ENCODE measurements around the gene SNAI1. TPM values are rescaled to one million over a fixed set of nuclear protein-coding genes. Genes with fewer than 3 reads are reported as not detected.

SNAI1 gene
- total RNA-seq, 2 donors from 2014 or later = 2.2 to 3.3 TPM

DNA sequence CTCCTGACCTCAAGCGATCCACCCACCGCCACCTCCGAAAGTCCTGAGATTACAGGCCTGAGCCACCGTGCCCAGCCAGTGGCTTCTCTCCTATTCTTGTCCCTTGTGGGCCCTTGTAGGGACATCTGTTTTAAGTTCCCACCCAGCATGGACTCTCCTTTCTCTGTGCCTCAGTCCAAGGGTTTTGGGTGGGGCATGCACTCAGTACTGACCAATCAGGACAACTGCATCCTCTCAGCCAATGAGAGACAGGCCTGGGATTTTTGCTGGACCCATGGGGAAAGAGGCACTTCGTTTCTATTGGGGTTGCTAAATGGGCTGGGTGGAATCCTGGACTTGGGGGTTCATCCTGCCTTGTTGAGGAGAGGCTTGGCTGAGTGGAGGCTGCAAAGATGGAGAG lies 34.4 kb downstream of the SNAI1 start:
- Mint-ChIP-seq H3K4me3 (no peak overlapping the region), H3K27ac (no peak overlapping the region), H3K27me3 (peaks cover 19% of the 10 kb centered on the region), H3K36me3 (ENCODE audit: low read depth) (peaks cover 4% of the 10 kb centered on the region), H3K4me1 (peaks cover 8% of the 10 kb centered on the region)
- no peaks in the 10 kb centered on the region for H3K9me3 ChIP-seq (ENCODE audit: control insufficient read depth, low read length, poor library complexity, severe bottlenecking)
- DNase-seq = no peak
- ATAC-seq = no peak

GRCh38 chr20:50017576-50018248 lies 34.9 kb downstream of the SNAI1 start:
- Mint-ChIP-seq H3K4me3 (no peak overlapping the region), H3K27ac (no peak overlapping the region), H3K4me1 (peaks cover 5% of the 10 kb centered on the region), H3K36me3 (ENCODE audit: low read depth) (peaks cover 4% of the 10 kb centered on the region), H3K27me3 (peaks cover 19% of the 10 kb centered on the region)
- no peaks in the 10 kb centered on the region for H3K9me3 ChIP-seq (ENCODE audit: control insufficient read depth, low read length, poor library complexity, severe bottlenecking)
- no peak for ATAC-seq
- no peak for DNase-seq

- no peak overlapping the region for H3K27ac Mint-ChIP-seq
- peaks cover 25% of the 10 kb centered on the region for H3K27me3 Mint-ChIP-seq
- no peaks in the 10 kb centered on the region for H3K9me3 ChIP-seq (ENCODE audit: control insufficient read depth, low read length, poor library complexity, severe bottlenecking)
- peaks cover 3% of the 10 kb centered on the region for H3K36me3 Mint-ChIP-seq (ENCODE audit: low read depth)
- ATAC-seq = no peak
- no peak overlapping the region for H3K4me3 Mint-ChIP-seq
- DNase-seq = no peak
- peaks cover 2% of the 10 kb centered on the region for H3K4me1 Mint-ChIP-seq
These were observed 36.9 kb downstream of the SNAI1 start for GRCh38 chr20:50019466-50020256.

DNA sequence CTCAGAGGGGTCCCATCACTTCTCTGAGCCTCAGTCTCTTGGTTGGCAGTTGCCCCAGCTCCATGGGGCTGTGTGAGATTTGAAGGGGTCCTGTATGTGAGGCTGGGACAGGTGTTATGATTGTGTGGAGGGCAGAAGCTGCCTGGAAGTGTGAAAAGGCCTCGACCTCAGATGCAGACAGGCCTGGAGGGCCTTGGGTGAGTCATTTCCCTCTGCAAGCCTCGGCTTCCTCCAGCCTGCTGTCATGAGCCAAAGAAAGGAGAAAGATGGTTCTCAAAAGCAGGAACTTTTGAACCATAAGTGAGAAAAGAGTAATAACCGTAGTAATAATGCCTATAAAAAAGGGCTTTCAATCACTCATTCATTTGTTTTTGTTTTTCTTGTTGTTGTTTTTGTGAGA lies 37.5 kb downstream of the SNAI1 start:
- Mint-ChIP-seq H3K4me3 (no peak overlapping the region), H3K4me1 (no peaks in the 10 kb centered on the region), H3K27me3 (peaks cover 22% of the 10 kb centered on the region), H3K27ac (no peak overlapping the region), H3K36me3 (ENCODE audit: low read depth) (peaks cover 2% of the 10 kb centered on the region)
- ATAC-seq (no peak), DNase-seq (no peak)
- H3K9me3 ChIP-seq (ENCODE audit: control insufficient read depth, low read length, poor library complexity, severe bottlenecking) = no peaks in the 10 kb centered on the region

DNA sequence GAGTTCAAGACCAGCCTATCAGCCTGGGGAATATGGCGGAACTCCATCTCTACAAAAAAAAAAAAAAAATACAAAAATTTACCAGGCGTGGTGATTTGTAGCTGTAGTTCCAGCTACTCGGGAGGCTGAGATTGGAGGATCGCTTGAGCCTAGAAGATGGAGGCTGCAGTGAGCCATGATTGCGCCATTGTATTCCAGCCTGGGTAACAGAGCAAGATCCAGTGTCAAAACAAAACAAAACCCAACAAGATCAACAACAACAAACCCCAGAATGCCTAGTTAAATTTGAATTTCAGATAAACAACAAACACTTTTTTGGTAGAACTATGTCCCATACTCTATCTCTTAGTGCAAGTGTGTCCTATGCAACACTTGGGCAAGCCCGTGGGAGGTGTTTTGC lies 39.9 kb downstream of the SNAI1 start:
- H3K9me3 ChIP-seq (ENCODE audit: control insufficient read depth, low read length, poor library complexity, severe bottlenecking) = no peaks in the 10 kb centered on the region
- ATAC-seq (no peak), DNase-seq (no peak)
- H3K4me3 Mint-ChIP-seq = no peak overlapping the region
- peaks cover 22% of the 10 kb centered on the region for H3K27me3 Mint-ChIP-seq
- no peak overlapping the region for H3K27ac Mint-ChIP-seq
- peaks cover 2% of the 10 kb centered on the region for H3K36me3 Mint-ChIP-seq (ENCODE audit: low read depth)
- no peaks in the 10 kb centered on the region for H3K4me1 Mint-ChIP-seq

GRCh38 chr20:50023116-50023805 lies 40.5 kb downstream of the SNAI1 start:
- H3K4me3 Mint-ChIP-seq = no peak overlapping the region

DNA sequence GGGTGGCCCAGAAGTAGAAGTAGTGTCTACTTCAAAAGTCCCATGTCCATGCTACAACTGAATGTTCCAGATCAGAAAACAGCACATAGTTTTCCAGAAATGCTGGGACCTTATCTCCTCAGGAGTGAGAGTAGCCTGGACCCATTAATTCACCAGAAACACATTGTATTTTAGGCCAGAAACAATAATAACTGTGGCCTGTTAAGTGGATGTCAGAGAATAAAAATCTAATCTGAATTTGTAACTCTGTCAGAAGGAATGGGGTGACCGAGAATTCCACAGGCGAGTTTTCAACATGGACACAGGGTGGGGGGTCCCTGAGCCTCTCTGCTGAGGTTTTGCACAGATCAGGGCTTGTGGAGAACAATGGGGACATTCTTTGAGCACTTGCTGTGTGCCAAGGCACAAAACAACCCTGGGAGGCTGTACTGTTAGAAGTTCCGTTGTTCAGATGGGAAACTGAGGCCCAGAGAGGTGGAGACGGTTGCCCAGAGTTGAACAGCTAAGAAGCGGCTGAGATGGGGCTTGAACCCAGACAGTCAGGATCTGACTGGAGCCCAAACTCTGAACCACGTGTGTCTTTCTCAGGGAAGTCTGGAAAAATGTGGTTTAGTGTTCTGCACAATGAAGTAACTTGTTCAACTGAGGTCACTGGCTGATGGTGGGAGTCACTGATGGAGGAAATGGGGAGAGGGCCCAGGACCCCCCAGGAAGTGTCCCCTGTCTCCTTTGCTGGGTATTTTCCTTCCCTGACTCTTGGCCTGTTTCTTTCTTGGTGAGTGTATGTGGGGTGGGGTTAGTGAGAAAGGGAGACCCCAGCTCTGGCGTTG lies 44.2 kb downstream of the SNAI1 start:
- DNase-seq = no peak
- Mint-ChIP-seq H3K4me3 (no peak overlapping the region), H3K27ac (no peak overlapping the region), H3K36me3 (ENCODE audit: low read depth) (peaks cover 5% of the 10 kb centered on the region), H3K27me3 (peaks cover 40% of the 10 kb centered on the region), H3K4me1 (peaks cover 2% of the 10 kb centered on the region)
- no peak for ATAC-seq
- H3K9me3 ChIP-seq (ENCODE audit: control insufficient read depth, low read length, poor library complexity, severe bottlenecking) = no peaks in the 10 kb centered on the region

More at GRCh38 chr20:50023116-50023805, 40.5 kb downstream of the SNAI1 start:
- no peaks in the 10 kb centered on the region for H3K9me3 ChIP-seq (ENCODE audit: control insufficient read depth, low read length, poor library complexity, severe bottlenecking)
- no peak for ATAC-seq
- Mint-ChIP-seq H3K27me3 (peaks cover 20% of the 10 kb centered on the region), H3K27ac (no peak overlapping the region), H3K36me3 (ENCODE audit: low read depth) (peaks cover 2% of the 10 kb centered on the region), H3K4me1 (no peaks in the 10 kb centered on the region)
- no peak for DNase-seq

DNA sequence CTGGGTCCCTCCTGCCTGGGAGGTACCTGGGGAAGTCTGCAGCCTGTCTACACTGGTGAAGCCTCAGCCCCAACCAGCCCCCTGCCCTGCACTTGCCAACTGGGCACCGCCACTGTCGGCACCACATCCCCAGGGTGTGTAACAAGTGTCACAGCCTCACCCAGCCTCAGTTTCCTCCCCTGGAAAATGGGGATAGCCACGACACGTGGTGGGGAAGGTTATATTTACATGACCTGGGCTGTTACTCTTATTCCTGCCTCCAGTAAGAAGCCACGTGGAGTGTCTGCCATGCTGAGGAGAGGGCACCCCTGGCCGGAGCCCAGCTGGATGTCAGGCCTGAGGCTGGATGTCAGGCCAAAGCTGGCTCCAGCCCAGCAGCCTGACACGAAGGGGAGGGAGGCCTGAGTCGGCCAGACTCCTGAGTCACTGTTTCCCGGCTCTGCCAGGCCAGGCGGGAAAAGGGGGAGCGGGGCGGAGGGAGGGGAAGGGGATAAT lies 44.9 kb downstream of the SNAI1 start:
- Mint-ChIP-seq H3K36me3 (ENCODE audit: low read depth) (peaks cover 5% of the 10 kb centered on the region), H3K27ac (no peak overlapping the region), H3K27me3 (peaks cover 41% of the 10 kb centered on the region), H3K4me3 (no peak overlapping the region), H3K4me1 (peaks cover 2% of the 10 kb centered on the region)
- H3K9me3 ChIP-seq (ENCODE audit: control insufficient read depth, low read length, poor library complexity, severe bottlenecking) = no peaks in the 10 kb centered on the region
- ATAC-seq (no peak), DNase-seq (no peak)

DNA sequence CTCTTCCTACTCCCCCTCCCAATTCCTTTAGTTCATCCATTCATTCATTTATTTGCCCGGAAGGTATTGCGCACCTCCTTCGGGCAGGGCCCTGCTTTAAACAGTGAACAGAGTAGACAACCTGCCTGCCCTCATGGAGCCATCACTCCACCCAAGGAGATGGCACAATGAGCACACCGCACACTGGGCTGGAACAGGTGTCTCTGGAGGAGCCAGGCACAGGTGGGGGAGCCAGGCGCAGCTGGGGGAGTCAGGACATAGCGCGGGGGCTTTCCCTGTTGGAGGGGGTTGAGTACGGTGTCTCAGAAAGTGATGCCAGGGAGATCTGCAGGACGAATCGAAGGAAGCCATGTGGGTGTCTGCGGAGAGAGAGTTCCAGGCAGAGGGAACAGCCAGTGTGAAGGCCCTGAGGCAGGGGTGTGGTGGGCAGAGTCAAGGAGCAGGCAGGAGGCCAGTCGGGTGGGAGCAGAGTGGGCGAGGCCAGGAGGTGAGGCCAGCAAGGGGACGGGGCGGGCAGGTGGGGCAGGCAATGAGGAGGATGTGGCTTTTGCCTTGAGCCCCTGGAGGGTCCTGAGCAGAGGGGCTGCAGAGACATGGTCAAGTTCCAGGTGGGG lies 46.4 kb downstream of the SNAI1 start:
- no peak overlapping the region for H3K27ac Mint-ChIP-seq
- peaks cover 2% of the 10 kb centered on the region for H3K36me3 Mint-ChIP-seq (ENCODE audit: low read depth)
- H3K4me3 Mint-ChIP-seq = no peak overlapping the region
- ATAC-seq = no peak
- DNase-seq = no peak
- peaks cover 2% of the 10 kb centered on the region for H3K4me1 Mint-ChIP-seq
- H3K9me3 ChIP-seq (ENCODE audit: control insufficient read depth, low read length, poor library complexity, severe bottlenecking) = no peaks in the 10 kb centered on the region
- peaks cover 30% of the 10 kb centered on the region for H3K27me3 Mint-ChIP-seq

- no peaks in the 10 kb centered on the region for H3K9me3 ChIP-seq (ENCODE audit: control insufficient read depth, low read length, poor library complexity, severe bottlenecking)
- peaks cover 2% of the 10 kb centered on the region for H3K4me1 Mint-ChIP-seq
- no peak overlapping the region for H3K4me3 Mint-ChIP-seq
- peaks cover 2% of the 10 kb centered on the region for H3K36me3 Mint-ChIP-seq (ENCODE audit: low read depth)
- DNase-seq = no peak
- no peak overlapping the region for H3K27ac Mint-ChIP-seq
- peak; percentile 12 for ATAC-seq
- H3K27me3 Mint-ChIP-seq = peaks cover 30% of the 10 kb centered on the region
These were observed 47.1 kb downstream of the SNAI1 start for GRCh38 chr20:50029697-50030461.

GRCh38 chr20:50032955-50033666 lies 50.3 kb downstream of the SNAI1 start:
- H3K36me3 Mint-ChIP-seq (ENCODE audit: low read depth) = peaks cover 2% of the 10 kb centered on the region
- H3K27ac Mint-ChIP-seq = no peak overlapping the region
- H3K4me1 Mint-ChIP-seq = peaks cover 2% of the 10 kb centered on the region
- DNase-seq (no peak), ATAC-seq (no peak)
- H3K4me3 Mint-ChIP-seq = no peak overlapping the region
- peaks cover 34% of the 10 kb centered on the region for H3K27me3 Mint-ChIP-seq
- no peaks in the 10 kb centered on the region for H3K9me3 ChIP-seq (ENCODE audit: control insufficient read depth, low read length, poor library complexity, severe bottlenecking)

Data from T-helper 17 cell (primary cell).